Measurements from ENCODE around the gene SNX18. TPM values are rescaled to one million over a fixed set of nuclear protein-coding genes. Genes with fewer than 3 reads are reported as not detected.

The SNX18 gene
- total and polyA plus RNA-seq, 2 of the 8 experiments (the other 6 are each of a cell fraction or from before 2014, with no cell fraction given) = 5.8 to 17.7 TPM

DNA sequence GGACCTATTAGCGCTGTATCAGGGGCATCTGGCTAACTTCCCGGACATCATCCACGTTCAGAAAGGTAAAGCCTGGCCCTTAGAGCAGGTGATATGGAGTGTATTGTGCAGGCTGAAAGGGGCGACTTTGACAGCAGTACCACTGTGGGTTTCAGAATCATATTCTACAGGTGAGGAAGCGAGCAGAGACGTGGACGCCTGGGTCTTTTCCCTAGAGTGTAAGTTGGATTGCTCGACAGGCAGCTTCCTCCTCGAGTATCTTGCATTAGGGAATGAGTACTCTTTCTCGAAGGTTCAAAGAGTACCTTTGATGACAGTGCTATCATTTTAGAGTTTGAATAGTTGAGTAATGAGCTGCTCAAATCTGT lies 1.9 kb downstream of the SNX18 start (continued):
- no peak for TF ChIP-seq TAF1 (IDR thresholded peaks at IDR 0.05; ENCODE audit: low read depth, low read length)
- TF ChIP-seq, protein P1, sequence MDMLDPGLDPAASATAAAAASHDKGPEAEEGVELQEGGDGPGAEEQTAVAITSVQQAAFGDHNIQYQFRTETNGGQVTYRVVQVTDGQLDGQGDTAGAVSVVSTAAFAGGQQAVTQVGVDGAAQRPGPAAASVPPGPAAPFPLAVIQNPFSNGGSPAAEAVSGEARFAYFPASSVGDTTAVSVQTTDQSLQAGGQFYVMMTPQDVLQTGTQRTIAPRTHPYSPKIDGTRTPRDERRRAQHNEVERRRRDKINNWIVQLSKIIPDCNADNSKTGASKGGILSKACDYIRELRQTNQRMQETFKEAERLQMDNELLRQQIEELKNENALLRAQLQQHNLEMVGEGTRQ (IDR thresholded peaks at IDR 0.05; ENCODE audit: low read length) = no peak
- no peak for TF ChIP-seq SP4 (IDR thresholded peaks at IDR 0.05; ENCODE audit: low read length)
- TF ChIP-seq, protein P2, sequence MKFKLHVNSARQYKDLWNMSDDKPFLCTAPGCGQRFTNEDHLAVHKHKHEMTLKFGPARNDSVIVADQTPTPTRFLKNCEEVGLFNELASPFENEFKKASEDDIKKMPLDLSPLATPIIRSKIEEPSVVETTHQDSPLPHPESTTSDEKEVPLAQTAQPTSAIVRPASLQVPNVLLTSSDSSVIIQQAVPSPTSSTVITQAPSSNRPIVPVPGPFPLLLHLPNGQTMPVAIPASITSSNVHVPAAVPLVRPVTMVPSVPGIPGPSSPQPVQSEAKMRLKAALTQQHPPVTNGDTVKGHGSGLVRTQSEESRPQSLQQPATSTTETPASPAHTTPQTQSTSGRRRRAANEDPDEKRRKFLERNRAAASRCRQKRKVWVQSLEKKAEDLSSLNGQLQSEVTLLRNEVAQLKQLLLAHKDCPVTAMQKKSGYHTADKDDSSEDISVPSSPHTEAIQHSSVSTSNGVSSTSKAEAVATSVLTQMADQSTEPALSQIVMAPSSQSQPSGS (IDR thresholded peaks at IDR 0.05; ENCODE audit: low read length) = no peak

Measured in H1 (cell line).